Endothelial cell of umbilical vein (primary cell): Measurements from ENCODE around the gene FMO1. TPM values are rescaled to one million over a fixed set of nuclear protein-coding genes. Genes with fewer than 3 reads are reported as not detected.

Experiments used
- BruUV-seq: library from RNA; stranded (reverse); fragments of 400-500 nt; replicated peaks from 2 replicates; lab custom pipeline; 2021; lab: Mats Ljungman, UMichigan
- CTCF ChIA-PET: fragments of 300-600, 350-600 bp; sonication (Branson Sonifier 250); formaldehyde crosslinking; loops from one replicate; lab custom pipeline; 2021; ENCODE audit warnings: antibody characterized with exemption, inconsistent platforms; lab: Charles Lee
- POLR2A ChIA-PET: fragments of 300-600, 350-600 bp; sonication (Branson Sonifier 250); formaldehyde crosslinking; loops from one replicate; lab custom pipeline; 2021; ENCODE audit warnings: antibody characterized with exemption, inconsistent platforms; lab: Charles Lee
- DNase-seq: peaks from one replicate; pipeline ENCODE4 v3.0.0-alpha.2; 2011; ENCODE audit warnings: low read depth, low spot score
- FAIRE-seq: peaks from 2 replicates; lab custom pipeline; 2011; peaks lifted over from hg19 to GRCh38; lab: Jason Lieb, UNC
- H2AFZ ChIP-seq: 2 replicates; pipeline ENCODE4 v1.6.0; 2012; ENCODE audit warnings: low read depth, low read length, control low read depth, inconsistent platforms
- H3K27ac ChIP-seq: 2 replicates; pipeline ENCODE4 v1.5.1; 2011; ENCODE audit warnings: low read depth, mild to moderate bottlenecking, control low read depth, low read length, moderate library complexity; ENCODE audit not compliant: insufficient read depth
- H3K27me3 ChIP-seq, 2 experiments: 2 replicates each; pipeline versions ENCODE4 v1.6.0 to v1.6.1; 2011; ENCODE audit warnings: low read length in 2 of 2, mixed read lengths in 1 of 2; ENCODE audit not compliant: control insufficient read depth in 2 of 2, insufficient read depth in 2 of 2
- H3K36me3 ChIP-seq, 2 experiments: 2 replicates in 1 of 2; 3 replicates in 1 of 2; pipeline ENCODE4 v1.5.1; 2011; ENCODE audit warnings: low read length in 2 of 2, mild to moderate bottlenecking in 1 of 2, moderate library complexity in 1 of 2; ENCODE audit not compliant: control insufficient read depth in 2 of 2, insufficient read depth in 2 of 2; ENCODE audit errors: extremely low read depth in 1 of 2
- H3K4me1 ChIP-seq: 3 replicates; pipeline ENCODE4 v1.5.1; 2011; ENCODE audit warnings: mild to moderate bottlenecking, low read length; ENCODE audit not compliant: control insufficient read depth, insufficient read depth; ENCODE audit errors: extremely low read depth
- H3K4me2 ChIP-seq: 2 replicates; pipeline ENCODE4 v1.6.1; 2011; ENCODE audit warnings: low read length, control low read depth, mixed read lengths; ENCODE audit not compliant: insufficient read depth
- H3K4me3 ChIP-seq, 3 experiments: fragments of 200-600 bp in 1 of 3; sonication (generic), shearing (Covaris generic) in 1 of 3; replicated peaks in 1 of 3; 2 replicates each; pipeline ENCODE4 v1.5.1; 2011 to 2016; ENCODE audit warnings: control low read depth in 3 of 3, low read length in 3 of 3, mild to moderate bottlenecking in 2 of 3, inconsistent platforms in 1 of 3, low read depth in 1 of 3, moderate library complexity in 1 of 3; ENCODE audit not compliant: insufficient read depth in 1 of 3
- H3K79me2 ChIP-seq: 2 replicates; pipeline ENCODE4 v1.6.0; 2012; ENCODE audit warnings: low read length, inconsistent platforms; ENCODE audit not compliant: control insufficient read depth, insufficient read depth
- H3K9ac ChIP-seq: replicated peaks from 2 replicates; pipeline ENCODE3; 2011; ENCODE audit warnings: low read length, control low read depth; ENCODE audit not compliant: insufficient read depth; ENCODE audit errors: extremely low read depth
- H3K9me1 ChIP-seq: replicated peaks from 3 replicates; pipeline ENCODE4 v1.6.0; 2011; ENCODE audit warnings: mild to moderate bottlenecking, low read length; ENCODE audit not compliant: control insufficient read depth, insufficient read depth; ENCODE audit errors: extremely low read depth
- H3K9me3 ChIP-seq: replicated peaks from 2 replicates; pipeline ENCODE4 v1.5.1; 2012; ENCODE audit warnings: low read length, inconsistent platforms; ENCODE audit not compliant: control insufficient read depth, insufficient read depth
- H4K20me1 ChIP-seq: replicated peaks from 2 replicates; pipeline ENCODE3; 2011; ENCODE audit warnings: mild to moderate bottlenecking, low read length; ENCODE audit not compliant: control insufficient read depth, insufficient read depth; ENCODE audit errors: extremely low read depth
- CTCF ChIP-seq, 2 donors: IDR thresholded peaks; 1 replicate in 1 of 2; 2 replicates in 1 of 2; pipeline ENCODE4 v1.5.1; 2011; ENCODE audit warnings: low read length in 2 of 2, mild to moderate bottlenecking in 2 of 2, moderate library complexity in 2 of 2, control low read depth in 1 of 2, inconsistent platforms in 1 of 2, low read depth in 1 of 2; ENCODE audit not compliant: insufficient read depth in 1 of 2; ENCODE audit errors: extremely low read depth in 1 of 2
- EZH2 ChIP-seq: IDR thresholded peaks from 2 replicates; pipeline ENCODE4 v1.6.1; 2012; ENCODE audit warnings: borderline replicate concordance, low read depth, mild to moderate bottlenecking, moderate library complexity, low read length, inconsistent platforms; ENCODE audit not compliant: severe bottlenecking
- FOS ChIP-seq: IDR thresholded peaks from 2 replicates; pipeline ENCODE4 v1.6.1; 2011; ENCODE audit warnings: mild to moderate bottlenecking, low read length, moderate library complexity, borderline replicate concordance; ENCODE audit not compliant: insufficient read depth
- GATA2 ChIP-seq: IDR thresholded peaks from 2 replicates; pipeline ENCODE4 v1.7.0; 2011; ENCODE audit warnings: low read depth, mild to moderate bottlenecking, moderate library complexity, mixed read lengths, low read length; ENCODE audit not compliant: insufficient read length, insufficient read depth
- JUN ChIP-seq: IDR thresholded peaks from 2 replicates; pipeline ENCODE4 v1.6.1; 2011; ENCODE audit warnings: borderline replicate concordance, low read depth; ENCODE audit not compliant: insufficient read length, insufficient read depth
- MAX ChIP-seq: IDR thresholded peaks from 2 replicates; pipeline ENCODE4 v1.6.1; 2011; ENCODE audit not compliant: insufficient read depth, insufficient read length
- MYC ChIP-seq: IDR thresholded peaks from one replicate; pipeline ENCODE4 v1.6.1; 2011; ENCODE audit warnings: mild to moderate bottlenecking, low read depth, low read length
- POLR2A ChIP-seq: IDR thresholded peaks from 2 replicates; pipeline ENCODE4 v1.6.1; 2012; ENCODE audit warnings: low read depth, mild to moderate bottlenecking, control low read depth, low read length
- POLR2AphosphoS5 ChIP-seq: IDR thresholded peaks from 2 replicates; pipeline ENCODE4 v1.6.1; 2012; ENCODE audit warnings: low read depth, mild to moderate bottlenecking, control low read depth, low read length, moderate library complexity; ENCODE audit not compliant: insufficient read depth
- dilution Hi-C: fragments of 300-500 bp; cut with MboI; formaldehyde crosslinking; loops from one replicate; pipeline ENCODE4 v1.15.0; 2019; ENCODE audit warnings: low sequenced_read_pairs; ENCODE audit not compliant: extremely low pct_ligation_motif_present
- intact Hi-C: fragments of 100-400 bp; cut with micrococcal nuclease; formaldehyde crosslinking; loops from one replicate; pipeline ENCODE4 v1.10.0; 2022
- polyA plus RNA-seq, 4 experiments: library from polyadenylated mRNA; depleted of rRNA in 3 of 4; stranded (reverse) in 3 of 4; unstranded in 1 of 4; fragments of >200 nt; gene quantifications; 2 replicates each; pipeline versions ENCODE4 v1.2.1 to v1.2.3, GENCODE V29; 2011 to 2012; ENCODE audit warnings: missing spikeins in 1 of 4
- total RNA-seq: library from RNA; stranded (reverse); gene quantifications from 2 replicates; pipeline ENCODE4 v1.2.3, GENCODE V29; 2021

FMO1 gene
- total and polyA plus RNA-seq, 2 donors (not counting 3 experiments of a cell fraction or from before 2014, with no cell fraction given), result not detected

GRCh38 chr1:171226747-171227370 lies 21.4 kb upstream of the FMO1 start:
- ChIA-PET POLR2A (no interaction called here), CTCF (interaction anchor here (0.6 to 2.3 kb wide), 21 partner anchors 9 to 1298 kb away, joined by 3 to 54 read pairs (median 3); partner anchors contain the start of gene FMO4)
- H3K4me3 ChIP-seq, result no peak overlapping the region
- intact Hi-C loops (loop anchor here (1.0 to 10.0 kb wide), 3 partner anchors 146 to 552 kb away; no protein-coding TSS in a partner anchor), dilution Hi-C loops (no loop called here)
- H3K9me1 ChIP-seq, result no peaks in the 10 kb centered on the region
- peak; percentile 44 to 53 for TF ChIP-seq CTCF (IDR thresholded peaks at IDR 0.05; ENCODE audit: extremely low read depth in 1 of 2, insufficient read depth in 1 of 2, low read depth in 1 of 2, low read length in 2 of 2)
- no peak for TF ChIP-seq GATA2
- no peaks in the 10 kb centered on the region for H3K27me3 ChIP-seq
- H3K4me2 ChIP-seq, result no peak overlapping the region
- no peaks in the 10 kb centered on the region for H3K4me1 ChIP-seq
- no peak overlapping the region for H2AFZ ChIP-seq
- DNase-seq (peak; percentile 57), FAIRE-seq (peak; percentile 67)
- H3K36me3 ChIP-seq, result no peaks in the 10 kb centered on the region
- BruUV-seq, result no TSS peak
- no peaks in the 10 kb centered on the region for H3K79me2 ChIP-seq
- no peak overlapping the region for H3K9ac ChIP-seq
- no peaks in the 10 kb centered on the region for H3K9me3 ChIP-seq
- no peaks in the 10 kb centered on the region for H4K20me1 ChIP-seq
- H3K27ac ChIP-seq, result no peak overlapping the region

- H3K36me3 ChIP-seq, result no peaks in the 10 kb centered on the region
- FAIRE-seq (no peak), DNase-seq (no peak)
- H3K9ac ChIP-seq, result no peak overlapping the region
- POLR2A ChIA-PET, result no interaction called here
- CTCF ChIA-PET, result interaction anchor here (1.1 to 3.6 kb wide), 3 partner anchors 13 to 265 kb away, joined by 3 to 20 read pairs (median 5); no protein-coding TSS in a partner anchor
- H3K27me3 ChIP-seq, result no peaks in the 10 kb centered on the region
- dilution Hi-C loops (no loop called here), intact Hi-C loops (no loop called here)
- H3K79me2 ChIP-seq, result no peaks in the 10 kb centered on the region
- no peaks in the 10 kb centered on the region for H4K20me1 ChIP-seq
- no TSS peak for BruUV-seq
- no peak for TF ChIP-seq POLR2AphosphoS5
- no peak for TF ChIP-seq MAX
- TF ChIP-seq CTCF (IDR thresholded peaks at IDR 0.05; ENCODE audit: extremely low read depth in 1 of 2, insufficient read depth in 1 of 2, low read depth in 1 of 2, low read length in 2 of 2), result no peak
- TF ChIP-seq EZH2, result no peak
- TF ChIP-seq GATA2, result no peak
- no peak for TF ChIP-seq FOS
- no peak for TF ChIP-seq JUN
- TF ChIP-seq MYC, result no peak
- no peak for TF ChIP-seq POLR2A
- H3K4me2 ChIP-seq, result no peak overlapping the region
- no peaks in the 10 kb centered on the region for H3K4me1 ChIP-seq
- no peaks in the 10 kb centered on the region for H3K9me3 ChIP-seq
- H3K9me1 ChIP-seq, result no peaks in the 10 kb centered on the region
- no peak overlapping the region for H3K4me3 ChIP-seq
- no peak overlapping the region for H3K27ac ChIP-seq
- H2AFZ ChIP-seq, result no peak overlapping the region
These were observed 17.0 kb upstream of the FMO1 start for GRCh38 chr1:171231326-171231725.
